ENCODE results near the gene NEURL1.

DNA sequence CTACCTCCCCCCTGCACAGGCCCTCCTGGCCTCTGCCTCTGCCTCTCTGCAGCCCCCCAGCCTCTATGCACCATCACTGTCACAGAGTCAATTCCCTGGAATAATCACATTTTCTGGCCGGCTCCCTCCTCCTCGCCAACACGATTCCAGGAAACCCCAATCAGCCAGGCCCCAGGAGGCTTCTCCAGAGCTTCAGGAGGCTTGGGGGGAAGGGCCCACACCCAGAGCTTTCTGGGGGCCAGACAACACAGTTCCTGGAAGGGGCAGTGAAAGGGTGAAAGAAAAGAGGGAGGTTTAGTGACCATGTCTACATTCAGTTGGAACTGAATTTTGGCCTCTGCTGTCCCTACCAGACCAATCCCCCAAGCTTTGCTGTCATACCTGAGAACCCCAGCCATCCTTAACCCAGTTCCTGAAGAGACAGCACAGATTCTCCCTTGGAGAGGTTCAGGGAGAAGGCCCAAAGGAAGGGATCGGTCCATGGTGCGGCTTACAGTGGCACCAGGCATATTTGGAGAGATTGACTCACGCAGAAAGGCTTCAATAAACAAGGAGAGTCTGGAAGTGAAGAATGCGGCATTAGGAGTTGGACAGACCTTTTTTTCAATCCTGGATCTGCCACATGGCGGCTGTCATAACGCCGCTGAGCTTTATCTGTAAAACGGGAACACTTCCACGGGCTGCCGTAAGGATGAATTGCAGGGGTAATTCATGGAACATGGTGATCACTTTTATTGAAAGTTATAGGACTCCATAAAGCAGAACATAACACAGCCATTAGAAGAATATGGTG lies 89.0 kb downstream of the NEURL1 start:
- TF ChIP-seq EZH2phosphoT487 (IDR thresholded peaks at IDR 0.05; ENCODE audit: insufficient read depth, low read depth) = no peak
- no peak for TF ChIP-seq EZH2 (IDR thresholded peaks at IDR 0.05; ENCODE audit: insufficient read depth, poor library complexity, severe bottlenecking)

All from GM23248 (cell line).